Sciatic nerve (tissue), 2 donors: ENCODE data around the gene SPNS2. TPM values are rescaled to one million over a fixed set of nuclear protein-coding genes. Genes with fewer than 3 reads are reported as not detected.

ENCODE experiments used
- ATAC-seq: fragments of 200-7000 bp; cut with Tn5 transposase; one replicate; pipeline ENCODE4 v1.9.1; 2020; ENCODE audit warnings: mild to moderate bottlenecking, moderate library complexity
- DNase-seq: peaks from one replicate; pipeline ENCODE4 v3.0.0-alpha.2; 2020; ENCODE audit warnings: low spot score
- intact Hi-C: fragments of 100-400 bp; cut with DNase I; formaldehyde crosslinking; loops from one replicate; pipeline ENCODE4 v1.14.2; 2022
- total RNA-seq: library from RNA; stranded (reverse); fragmentation: NEBNext Ultra II Directional; extraction: Animal tissue kit (Norgen Biotek cat#: 25700); gene quantifications from one replicate; pipeline ENCODE4 v1.2.1, GENCODE V29; 2021
- donor health status: DM: no; HTN: no; CAD: no.
- donor health status: DM: no; HTN: no; CAD: no.

SPNS2 gene
- total RNA-seq, 1 donor from 2014 or later: 31.6 TPM

GRCh38 chr17:4533523-4534504 lies 35.1 kb downstream of the SPNS2 start:
- peak; percentile 55 for ATAC-seq
- DNase-seq: peak; percentile 70
- intact Hi-C loops: no loop called here

- peak; percentile 3 for ATAC-seq
- DNase-seq: peak; percentile 54
- intact Hi-C loops: no loop called here
These were observed 35.8 kb downstream of the SPNS2 start for GRCh38 chr17:4534515-4534914.

- ATAC-seq (no peak), DNase-seq (peak; percentile 58)
- intact Hi-C loops: no loop called here
These were observed 36.4 kb downstream of the SPNS2 start for GRCh38 chr17:4534928-4535666.

- peak; percentile 1 for ATAC-seq
- DNase-seq: peak; percentile 57
- intact Hi-C loops: no loop called here
These were observed 37.1 kb downstream of the SPNS2 start for GRCh38 chr17:4535667-4536258.

DNA sequence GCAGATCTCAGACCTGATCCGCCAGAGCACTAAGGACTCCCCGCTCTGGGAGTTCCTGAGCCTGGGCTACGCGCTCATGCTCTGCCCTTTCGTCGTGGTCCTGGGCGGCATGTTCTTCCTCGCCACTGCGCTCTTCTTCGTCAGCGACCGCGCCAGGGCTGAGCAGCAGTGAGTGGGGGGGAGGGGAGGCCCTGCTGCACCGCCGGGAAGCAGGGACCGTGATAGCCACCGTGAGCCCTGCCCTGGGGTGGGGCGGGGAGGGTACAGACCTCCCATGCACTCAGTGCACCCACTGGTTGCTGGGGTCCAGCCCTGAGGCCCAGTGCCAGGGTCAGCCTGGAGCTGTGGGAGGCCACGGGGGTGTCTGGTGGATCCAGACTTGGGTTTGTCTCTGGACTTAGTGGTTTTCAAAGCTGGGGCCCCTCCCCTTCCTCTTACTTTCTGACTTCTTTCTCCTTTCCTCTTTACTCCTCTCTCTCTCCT lies 37.6 kb downstream of the SPNS2 start:
- intact Hi-C loops: no loop called here
- no peak for DNase-seq
- ATAC-seq: peak; percentile 34

DNA sequence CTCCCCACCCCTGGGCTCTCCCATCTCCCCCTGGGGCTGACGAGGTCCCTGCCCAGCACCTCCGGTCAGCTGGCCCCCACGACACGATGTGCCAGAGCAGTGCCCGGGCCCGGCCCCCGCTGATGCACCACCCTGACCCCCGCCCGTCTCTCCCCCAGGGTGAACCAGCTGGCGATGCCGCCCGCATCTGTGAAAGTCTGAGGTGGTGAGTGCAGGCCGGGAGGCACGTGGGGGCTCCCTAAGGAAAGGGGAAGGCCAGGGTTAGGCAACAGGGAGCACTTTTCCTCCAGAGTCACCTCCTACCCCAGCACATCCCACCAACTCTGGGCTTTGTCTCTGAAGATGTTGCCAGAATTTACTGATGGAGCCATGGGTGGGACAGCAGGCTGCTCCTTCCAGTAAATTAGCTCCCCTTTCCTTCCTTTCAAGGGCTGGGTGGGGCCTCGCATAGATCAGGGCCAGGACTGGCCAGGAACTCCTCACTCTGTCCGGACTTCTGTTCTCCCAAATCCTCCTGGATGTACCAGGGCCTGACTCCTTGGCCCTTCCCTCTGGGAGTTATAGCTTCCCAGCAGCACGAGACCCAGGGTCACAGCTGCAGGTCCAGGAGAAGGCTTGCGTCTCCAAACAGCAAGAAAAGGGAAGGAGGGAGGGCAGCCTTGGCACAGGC lies 38.2 kb downstream of the SPNS2 start:
- intact Hi-C loops: no loop called here
- ATAC-seq: peak; percentile 38
- DNase-seq: no peak

DNA sequence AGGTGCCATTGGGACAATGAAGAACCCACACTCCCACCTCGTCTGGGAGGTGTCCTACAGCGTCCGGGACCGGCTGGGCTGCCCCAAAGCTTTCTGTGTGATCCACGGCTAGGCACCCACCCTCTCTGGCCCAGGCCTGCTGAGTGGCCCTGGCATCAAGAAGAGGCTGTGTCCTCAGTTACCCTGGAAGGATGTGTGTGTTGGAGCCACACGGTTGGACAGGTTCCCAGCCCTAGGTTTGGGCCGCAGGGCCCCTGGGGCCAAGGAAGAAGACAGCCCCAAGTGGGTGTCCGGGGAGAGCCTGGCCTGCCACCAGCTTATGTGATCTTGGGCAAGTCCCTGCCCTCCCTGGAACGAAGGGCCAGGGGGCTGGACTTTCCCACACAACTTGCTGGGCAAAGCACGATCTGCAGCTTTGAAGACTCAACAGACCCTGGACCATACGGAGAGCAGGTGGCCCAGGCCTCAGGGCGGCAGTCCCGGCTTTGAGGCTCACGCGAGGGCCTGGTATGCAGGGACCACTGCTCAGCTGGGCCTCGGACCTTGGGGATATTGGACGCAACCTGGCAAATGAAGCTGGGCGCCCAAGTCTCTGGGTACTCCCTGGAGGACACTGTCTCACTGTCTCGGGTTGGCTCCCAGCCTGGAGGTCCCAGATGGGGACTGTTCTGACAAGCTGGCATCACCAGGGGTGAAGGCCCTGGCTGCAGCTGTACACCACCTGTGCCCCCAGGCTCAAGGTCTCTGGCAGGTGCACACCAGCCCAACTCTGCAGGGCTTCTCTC lies 39.0 kb downstream of the SPNS2 start:
- DNase-seq (no peak), ATAC-seq (peak; percentile 2)
- intact Hi-C loops: no loop called here

DNA sequence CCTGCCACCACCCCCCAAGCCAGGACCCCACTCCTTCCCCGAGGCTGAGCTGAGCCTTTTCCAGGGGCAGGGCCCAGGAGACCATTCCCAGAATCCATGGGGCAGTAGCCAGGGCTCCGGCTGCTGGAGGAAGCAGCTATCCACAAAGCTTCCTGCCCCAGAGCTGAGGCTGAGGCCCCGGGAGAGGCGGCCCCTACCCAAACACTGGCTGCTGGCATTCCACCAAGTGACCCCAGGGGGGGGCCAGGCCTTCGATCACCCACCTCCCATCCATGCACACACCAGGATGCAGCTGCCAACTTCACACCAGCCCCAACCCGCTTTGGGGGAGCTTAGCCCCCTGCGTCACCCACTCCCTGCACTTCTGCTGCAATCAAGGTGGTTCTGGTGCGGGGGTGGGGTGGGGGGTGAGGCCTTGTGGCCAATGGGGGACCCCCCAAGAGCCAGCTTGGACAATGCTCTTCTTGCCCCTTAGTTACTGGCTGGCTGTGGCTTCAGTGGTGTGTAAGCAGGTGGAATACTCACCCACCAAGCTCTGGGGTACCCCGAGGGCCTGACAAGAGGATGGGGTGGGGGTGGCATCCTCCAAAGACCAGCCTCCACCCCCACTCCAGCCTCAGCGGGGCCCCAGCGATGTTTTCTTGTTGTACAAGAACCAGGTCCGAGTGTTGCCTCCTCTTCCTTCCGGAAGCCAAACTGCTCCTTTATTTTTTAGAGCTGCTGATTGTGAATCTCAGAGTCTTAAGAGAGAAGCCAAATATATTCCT lies 39.7 kb downstream of the SPNS2 start:
- no peak for DNase-seq
- intact Hi-C loops: no loop called here
- ATAC-seq: no peak

DNA sequence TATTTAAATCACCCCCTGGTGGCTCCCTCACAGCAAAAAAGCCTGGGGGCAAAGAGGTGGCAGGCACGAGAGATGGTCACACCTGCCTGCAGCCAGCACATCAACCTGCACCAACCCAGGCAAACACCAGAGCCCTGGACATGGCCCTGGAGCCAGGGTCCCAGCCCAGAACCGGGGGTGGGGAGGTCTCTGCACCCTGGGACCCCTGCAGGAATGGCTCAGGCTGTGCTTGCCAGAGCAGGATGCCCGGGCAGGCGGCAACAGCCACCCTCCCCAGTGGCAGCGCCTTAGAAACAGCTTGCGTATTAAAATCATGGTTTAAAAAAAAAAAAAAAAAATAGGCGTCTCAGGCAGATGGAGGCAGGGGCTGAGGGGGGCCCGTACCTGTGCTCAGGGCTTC lies 40.3 kb downstream of the SPNS2 start:
- intact Hi-C loops: no loop called here
- DNase-seq (no peak), ATAC-seq (no peak)

- DNase-seq (peak; percentile 56), ATAC-seq (no peak)
- intact Hi-C loops: no loop called here
These were observed 41.0 kb downstream of the SPNS2 start for GRCh38 chr17:4539576-4540223.

DNA sequence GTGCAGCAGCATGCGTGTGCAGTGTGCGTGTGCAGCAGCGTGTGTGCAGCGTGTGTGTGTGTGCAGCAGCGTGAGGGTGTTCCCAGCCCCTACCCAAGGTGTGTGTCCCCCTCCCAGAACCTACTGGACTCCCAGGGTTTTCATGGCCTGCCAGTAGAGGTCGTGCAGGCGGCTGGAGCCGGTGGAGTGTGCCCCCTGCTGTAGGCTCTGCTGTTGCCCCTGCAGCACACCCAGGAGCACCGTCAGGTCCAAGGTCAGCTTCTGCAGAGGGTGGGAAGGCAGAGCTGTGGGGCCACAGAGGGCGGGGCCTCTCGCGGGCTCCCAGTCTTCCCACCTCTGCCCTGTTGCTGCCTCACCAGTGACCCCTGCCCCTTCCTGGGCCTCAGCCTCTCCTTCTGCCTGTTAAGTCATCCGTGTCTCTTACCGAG lies 41.6 kb downstream of the SPNS2 start:
- DNase-seq: no peak
- intact Hi-C loops: no loop called here
- no peak for ATAC-seq

- intact Hi-C loops: no loop called here
- no peak for ATAC-seq
- peak; percentile 61 for DNase-seq
These were observed 42.1 kb downstream of the SPNS2 start for GRCh38 chr17:4540687-4541327.

DNA sequence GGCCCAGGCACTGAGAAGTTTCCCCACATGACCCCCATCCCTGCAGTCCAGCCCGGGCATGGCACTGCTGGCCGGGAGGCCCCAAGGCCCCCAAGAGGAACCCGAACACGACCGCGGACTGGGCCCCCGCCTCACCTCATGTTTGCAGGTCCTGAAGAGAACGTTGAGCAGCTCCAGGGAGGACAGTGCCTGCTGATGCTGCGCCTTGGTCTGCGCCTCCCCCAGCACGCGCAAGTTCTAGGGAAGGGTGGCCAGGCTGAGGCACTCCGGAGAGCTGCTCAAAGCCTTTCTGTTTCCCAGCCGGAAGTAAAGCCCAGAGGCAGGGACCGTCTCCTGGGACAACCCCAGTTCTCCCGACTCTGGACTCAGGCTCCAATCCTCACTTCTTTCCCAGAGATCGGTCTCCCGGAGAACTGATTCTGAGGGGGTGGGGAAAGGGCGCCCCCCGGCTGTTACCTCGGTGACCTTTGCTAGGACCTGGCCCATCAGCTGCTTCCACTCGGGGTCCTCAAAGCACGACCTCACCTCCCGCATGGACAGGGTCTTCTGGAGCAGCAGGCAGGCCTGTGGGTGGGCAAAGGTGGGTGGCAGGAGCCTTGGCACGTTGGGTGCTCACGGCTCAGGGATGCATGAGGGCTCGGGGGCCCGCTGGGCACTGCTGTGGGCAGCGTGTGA lies 42.8 kb downstream of the SPNS2 start:
- intact Hi-C loops: no loop called here
- DNase-seq: no peak
- ATAC-seq: no peak

DNA sequence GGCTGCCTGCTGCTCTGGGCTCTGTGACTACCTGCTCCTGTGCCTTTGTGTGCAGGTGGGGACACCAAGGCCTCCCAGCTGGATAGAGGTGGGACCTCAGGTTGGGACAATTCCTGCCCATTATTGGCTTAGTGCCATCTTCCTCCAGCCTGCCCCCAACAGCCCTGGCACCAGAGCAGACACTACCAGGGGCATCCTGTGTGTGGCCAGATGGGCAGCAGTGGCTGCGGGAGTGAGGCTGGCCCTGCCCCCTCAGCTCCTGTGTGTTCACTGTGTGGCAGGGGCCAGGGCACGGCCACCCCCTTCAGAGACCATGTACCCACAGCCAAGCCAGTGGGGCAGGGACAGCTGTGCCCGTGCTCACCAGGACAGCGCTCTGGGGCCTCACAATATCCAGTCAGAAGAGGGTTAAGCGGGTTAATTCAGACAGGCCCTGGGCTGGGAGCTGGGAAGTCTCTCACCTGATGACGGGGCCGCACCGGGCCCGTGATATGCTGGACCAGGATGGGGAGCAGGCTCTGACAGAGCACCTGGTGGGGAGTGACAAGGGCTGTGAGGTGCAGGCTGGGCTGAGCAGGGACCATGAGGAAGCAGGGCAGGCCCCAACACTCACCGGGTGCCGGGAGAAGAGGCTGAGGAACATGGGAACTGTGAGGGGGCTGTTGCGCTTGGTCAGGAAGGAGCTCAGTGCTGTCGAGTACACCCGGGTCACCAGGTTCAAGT lies 43.5 kb downstream of the SPNS2 start:
- intact Hi-C loops: no loop called here
- ATAC-seq: no peak

GRCh38 chr17:4542726-4543191 lies 44.1 kb downstream of the SPNS2 start:
- intact Hi-C loops: no loop called here
- no peak for DNase-seq
- ATAC-seq: no peak

More for the DNA sequence above, 43.5 kb downstream of the SPNS2 start:
- DNase-seq: no peak
